Kidney (tissue), 14 donors: ENCODE data around the gene LUC7L3. TPM values are rescaled to one million over a fixed set of nuclear protein-coding genes. Genes with fewer than 3 reads are reported as not detected.

Source experiments
- DNase-seq, 5 donors: peaks; one replicate each; pipeline ENCODE4 v3.0.0-alpha.2; 2013 to 2020
- FAIRE-seq: peaks from 2 replicates; lab custom pipeline; 2012; peaks lifted over from hg19 to GRCh38; lab: Jason Lieb, UNC
- H3K27ac ChIP-seq, 2 donors: one replicate each; pipeline ENCODE4 v1.7.0; 2013; ENCODE audit warnings: low read depth in 2 of 2, low read length in 2 of 2, inconsistent platforms in 1 of 2
- H3K27me3 ChIP-seq: one replicate; pipeline ENCODE4 v1.7.1; 2013; ENCODE audit warnings: low read length, inconsistent platforms; ENCODE audit not compliant: control insufficient read depth, insufficient read depth
- H3K36me3 ChIP-seq, 3 donors: one replicate each; pipeline versions ENCODE4 v1.7.0 to v1.7.1; 2013; ENCODE audit warnings: low read length in 3 of 3, control low read depth in 1 of 3, inconsistent platforms in 1 of 3; ENCODE audit not compliant: insufficient read depth in 3 of 3, control insufficient read depth in 2 of 3
- H3K4me1 ChIP-seq, 3 donors: one replicate each; pipeline versions ENCODE4 v1.7.0 to v1.7.1; 2013; ENCODE audit warnings: low read length in 3 of 3, inconsistent platforms in 1 of 3, low read depth in 1 of 3; ENCODE audit not compliant: control insufficient read depth in 2 of 3, insufficient read depth in 2 of 3
- H3K4me3 ChIP-seq, 3 donors: one replicate each; pipeline versions ENCODE4 v1.7.0 to v1.8.1; 2013; ENCODE audit warnings: low read length in 3 of 3, control low read depth in 1 of 3, inconsistent platforms in 1 of 3
- H3K9ac ChIP-seq, 3 donors: one replicate each; pipeline versions ENCODE4 v1.7.0 to v1.7.1; 2013; ENCODE audit warnings: low read length in 3 of 3, control low read depth in 1 of 3, inconsistent platforms in 1 of 3
- H3K9me3 ChIP-seq, 3 donors: one replicate each; pipeline versions ENCODE4 v1.7.0 to v1.7.1; 2013; ENCODE audit warnings: low read length in 3 of 3, control low read depth in 1 of 3, inconsistent platforms in 1 of 3; ENCODE audit not compliant: control insufficient read depth in 2 of 3, insufficient read depth in 1 of 3
- CTCF ChIP-seq: IDR thresholded peaks from 3 replicates; pipeline ENCODE4 v1.5.1; 2012; ENCODE audit warnings: mild to moderate bottlenecking, moderate library complexity, borderline replicate concordance; ENCODE audit not compliant: insufficient read depth; ENCODE audit errors: extremely low read depth
- intact Hi-C: fragments of 100-400 bp; cut with DNase I; formaldehyde crosslinking; loops from one replicate; pipeline ENCODE4 v1.11.1; 2022
- polyA plus RNA-seq: library from polyadenylated mRNA; stranded (reverse); fragments of 350-450 nt; fragmentation: Illumina TruSeq; extraction: RNeasy Lipid Tissue Mini Kit (QIAGEN cat#74804); gene quantifications from one replicate; pipeline ENCODE4 v1.2.3, GENCODE V29; 2014; ENCODE audit warnings: low read depth, low replicate concordance; ENCODE audit not compliant: insufficient read depth
- total RNA-seq: library from RNA; stranded (reverse); fragmentation: NEBNext Ultra II Directional; extraction: Animal tissue kit (Norgen Biotek cat#: 25700); gene quantifications from one replicate; pipeline ENCODE4 v1.2.1, GENCODE V29; 2021
- donor health status: control.
- donor health status: control.
- donor health status: control.
- donor health status: control.
- donor health status: control.
- donor health status: DM: yes; HTN: yes; CAD: no.
- donor health status: Normal renal cell carcinoma (clear cell type).

Gene LUC7L3
- total and polyA plus RNA-seq, 2 donors from 2014 or later: 74.3 to 91.9 TPM

DNA sequence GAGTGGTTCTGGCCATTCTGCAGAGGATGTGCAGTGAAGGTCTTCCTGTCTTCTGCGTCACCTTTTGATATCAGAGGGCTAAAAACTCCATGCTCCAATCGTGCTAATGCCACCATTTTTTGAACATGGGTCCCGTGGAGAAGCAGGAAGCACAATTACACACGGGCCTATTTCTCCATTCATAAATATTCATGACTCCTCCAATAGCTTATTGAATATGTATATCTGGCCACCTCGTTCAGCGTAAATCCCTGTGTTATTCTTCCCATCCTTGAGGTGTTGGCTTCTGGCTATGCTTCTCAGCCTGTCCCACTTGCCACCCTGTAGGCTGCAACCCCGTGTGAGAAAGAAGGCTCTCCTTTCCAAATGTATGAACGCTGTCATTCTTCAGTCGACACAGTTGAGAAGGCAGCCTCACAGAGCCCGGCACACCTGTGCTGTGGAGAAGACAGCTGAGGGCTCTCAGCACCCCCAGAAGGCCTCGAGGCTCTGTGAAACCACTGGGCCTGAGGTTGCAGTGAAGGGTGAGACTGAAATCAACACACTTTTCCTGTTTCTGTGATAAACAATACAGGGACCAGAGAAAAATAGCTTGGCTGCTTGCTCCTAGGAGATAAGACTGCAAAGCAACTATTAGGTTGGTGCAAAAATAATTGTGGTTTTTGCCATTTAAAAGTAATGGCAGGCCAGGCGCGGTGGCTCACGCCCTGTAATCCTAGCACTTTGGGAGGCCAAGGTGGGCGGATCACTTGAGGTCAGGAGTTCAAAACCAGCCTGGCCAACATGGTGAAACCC lies 52.8 kb downstream of the LUC7L3 start:
- intact Hi-C loops: no loop called here
- FAIRE-seq (no peak), DNase-seq (no peak)
- H3K27ac ChIP-seq: no peak overlapping the region
- no peak overlapping the region for H3K9ac ChIP-seq
- H3K9me3 ChIP-seq: no peaks in the 10 kb centered on the region
- no peaks in the 10 kb centered on the region for H3K27me3 ChIP-seq
- H3K4me1 ChIP-seq: peaks cover 0 to 2% (median 0%) of the 10 kb centered on the region in 3 donors
- TF ChIP-seq CTCF: no peak
- no peaks in the 10 kb centered on the region for H3K36me3 ChIP-seq
- no peak overlapping the region for H3K4me3 ChIP-seq

- intact Hi-C loops: no loop called here
- Histone ChIP-seq H3K4me1 (no peaks in the 10 kb centered on the region), H3K9ac (no peak overlapping the region), H3K9me3 (no peaks in the 10 kb centered on the region), H3K27ac (no peak overlapping the region), H3K27me3 (no peaks in the 10 kb centered on the region), H3K4me3 (no peak overlapping the region), H3K36me3 (no peaks in the 10 kb centered on the region)
- TF ChIP-seq CTCF: no peak
- FAIRE-seq: no peak
- no peak for DNase-seq
Measured at GRCh38 chr17:50774225-50774803, 54.9 kb downstream of the LUC7L3 start.

GRCh38 chr17:50775926-50776325 lies 56.5 kb downstream of the LUC7L3 start:
- H3K4me3 ChIP-seq: no peak overlapping the region
- DNase-seq: no peak
- TF ChIP-seq CTCF: no peak
- H3K9me3 ChIP-seq: no peaks in the 10 kb centered on the region
- H3K27me3 ChIP-seq: no peaks in the 10 kb centered on the region
- intact Hi-C loops: no loop called here
- FAIRE-seq: no peak
- H3K4me1 ChIP-seq: no peaks in the 10 kb centered on the region
- H3K9ac ChIP-seq: no peak overlapping the region
- no peaks in the 10 kb centered on the region for H3K36me3 ChIP-seq
- no peak overlapping the region for H3K27ac ChIP-seq
